Activated CD8-positive, alpha-beta T cell treated with anti-CD3 and anti-CD28 coated beads for 36 hours (primary cell): ENCODE measurements around the gene SKI. TPM values are rescaled to one million over a fixed set of nuclear protein-coding genes. Genes with fewer than 3 reads are reported as not detected.

Experiments used
- ATAC-seq: fragments of 200-7000 bp; cut with Tn5 transposase; one replicate; pipeline ENCODE4 v1.10.0; 2021; ENCODE audit warnings: mild to moderate bottlenecking, moderate library complexity
- CTCF ChIA-PET: fragments of 350-600 bp; sonication (Branson Sonifier 250); formaldehyde crosslinking; loops from one replicate; lab custom pipeline; 2021; ENCODE audit warnings: antibody characterized with exemption; lab: Charles Lee
- POLR2A ChIA-PET: fragments of 350-600 bp; sonication (Branson Sonifier 250); formaldehyde crosslinking; loops from one replicate; lab custom pipeline; 2021; ENCODE audit warnings: antibody characterized with exemption; lab: Charles Lee
- DNase-seq: peaks from one replicate; pipeline ENCODE4 v3.0.0-alpha.2; 2020
- H3K27ac Mint-ChIP-seq: one replicate; pipeline ENCODE4 v1.8.0; 2021; ENCODE audit warnings: mild to moderate bottlenecking, mixed read lengths
- H3K27me3 Mint-ChIP-seq: one replicate; pipeline ENCODE4 v1.8.0; 2021; ENCODE audit warnings: mixed read lengths
- H3K36me3 Mint-ChIP-seq: one replicate; pipeline ENCODE4 v1.8.0; 2021; ENCODE audit warnings: low read depth, mixed read lengths
- H3K4me1 Mint-ChIP-seq: one replicate; pipeline ENCODE4 v1.8.0; 2021; ENCODE audit warnings: low read depth, mixed read lengths
- H3K4me3 Mint-ChIP-seq: one replicate; pipeline ENCODE4 v1.8.0; 2021; ENCODE audit warnings: mild to moderate bottlenecking, moderate library complexity, mixed read lengths
- H3K9me3 Mint-ChIP-seq: one replicate; pipeline ENCODE4 v1.8.0; 2021; ENCODE audit warnings: mixed read lengths
- intact Hi-C: fragments of 100-400 bp; cut with micrococcal nuclease; formaldehyde crosslinking; loops from one replicate; pipeline ENCODE4 v1.10.0; 2022
- total RNA-seq, 2 experiments: library from RNA; stranded (reverse); gene quantifications; one replicate each; pipeline ENCODE4 v1.2.3, GENCODE V29; 2021
- TF ChIP-seq, protein P1 (sequence below): fragments of 200-600 bp; IDR thresholded peaks from one replicate; pipeline ENCODE4 v1.8.0; 2022; ENCODE audit warnings: antibody characterized with exemption, mild to moderate bottlenecking

Gene SKI
- total RNA-seq, 2 experiments from 2014 or later, result 27.5 to 28.3 TPM

DNA sequence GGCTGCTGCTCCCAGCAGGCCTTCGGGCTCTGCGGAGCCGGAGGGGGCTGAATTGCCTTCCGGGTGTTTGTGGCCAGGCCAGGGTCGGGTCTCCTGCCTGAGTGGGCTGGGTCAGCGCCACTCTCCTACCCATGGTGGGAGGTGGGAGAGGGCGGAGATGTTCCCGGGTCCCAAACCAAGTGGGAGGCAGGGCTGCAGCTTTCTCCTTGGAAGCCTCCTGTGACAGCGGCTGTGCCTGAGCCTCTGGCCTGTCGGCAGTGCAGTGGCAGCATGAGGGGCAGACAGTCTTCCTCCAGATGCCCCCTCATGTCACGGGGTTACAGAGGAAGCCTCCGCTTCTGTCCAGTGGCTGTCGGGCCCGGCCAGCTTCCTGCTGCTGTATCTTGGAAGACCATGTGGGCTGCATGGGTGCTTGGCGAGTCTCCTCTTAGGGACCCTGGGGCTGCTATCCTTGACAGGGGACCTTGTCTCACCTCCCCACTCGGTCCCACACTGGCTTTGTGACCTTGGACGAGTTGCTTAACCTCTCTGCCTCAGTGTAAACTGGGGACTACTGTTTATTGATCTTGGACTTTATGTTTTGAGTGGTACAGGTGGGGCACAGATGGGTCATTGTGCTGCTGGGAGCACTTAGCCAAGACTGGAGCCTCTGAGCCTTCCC lies 4.3 kb downstream of the SKI start:
- Mint-ChIP-seq H3K9me3 (no peaks in the 10 kb centered on the region), H3K36me3 (peaks cover 35% of the 10 kb centered on the region), H3K27me3 (no peaks in the 10 kb centered on the region), H3K27ac (peak overlapping the region; percentile 83), H3K4me1 (peaks cover 53% of the 10 kb centered on the region), H3K4me3 (peak overlapping the region; percentile 96)
- TF ChIP-seq, protein P1, sequence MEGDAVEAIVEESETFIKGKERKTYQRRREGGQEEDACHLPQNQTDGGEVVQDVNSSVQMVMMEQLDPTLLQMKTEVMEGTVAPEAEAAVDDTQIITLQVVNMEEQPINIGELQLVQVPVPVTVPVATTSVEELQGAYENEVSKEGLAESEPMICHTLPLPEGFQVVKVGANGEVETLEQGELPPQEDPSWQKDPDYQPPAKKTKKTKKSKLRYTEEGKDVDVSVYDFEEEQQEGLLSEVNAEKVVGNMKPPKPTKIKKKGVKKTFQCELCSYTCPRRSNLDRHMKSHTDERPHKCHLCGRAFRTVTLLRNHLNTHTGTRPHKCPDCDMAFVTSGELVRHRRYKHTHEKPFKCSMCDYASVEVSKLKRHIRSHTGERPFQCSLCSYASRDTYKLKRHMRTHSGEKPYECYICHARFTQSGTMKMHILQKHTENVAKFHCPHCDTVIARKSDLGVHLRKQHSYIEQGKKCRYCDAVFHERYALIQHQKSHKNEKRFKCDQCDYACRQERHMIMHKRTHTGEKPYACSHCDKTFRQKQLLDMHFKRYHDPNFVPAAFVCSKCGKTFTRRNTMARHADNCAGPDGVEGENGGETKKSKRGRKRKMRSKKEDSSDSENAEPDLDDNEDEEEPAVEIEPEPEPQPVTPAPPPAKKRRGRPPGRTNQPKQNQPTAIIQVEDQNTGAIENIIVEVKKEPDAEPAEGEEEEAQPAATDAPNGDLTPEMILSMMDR, result no peak
- ChIA-PET CTCF (interaction anchor here (1.0 to 3.4 kb wide), 5 partner anchors 37 to 149 kb away, joined by 3 to 21 read pairs (median 5); partner anchors contain the start of gene FAAP20), POLR2A (interaction anchor here (1.0 to 3.2 kb wide), 7 partner anchors 30 to 83 kb away, joined by 3 to 10 read pairs (median 4); partner anchors contain the start of gene FAAP20)
- ATAC-seq (no peak), DNase-seq (no peak)
- intact Hi-C loops, result loop anchor here (5.0 kb wide), 1 partner anchor 60 kb away; no protein-coding TSS in a partner anchor

DNA sequence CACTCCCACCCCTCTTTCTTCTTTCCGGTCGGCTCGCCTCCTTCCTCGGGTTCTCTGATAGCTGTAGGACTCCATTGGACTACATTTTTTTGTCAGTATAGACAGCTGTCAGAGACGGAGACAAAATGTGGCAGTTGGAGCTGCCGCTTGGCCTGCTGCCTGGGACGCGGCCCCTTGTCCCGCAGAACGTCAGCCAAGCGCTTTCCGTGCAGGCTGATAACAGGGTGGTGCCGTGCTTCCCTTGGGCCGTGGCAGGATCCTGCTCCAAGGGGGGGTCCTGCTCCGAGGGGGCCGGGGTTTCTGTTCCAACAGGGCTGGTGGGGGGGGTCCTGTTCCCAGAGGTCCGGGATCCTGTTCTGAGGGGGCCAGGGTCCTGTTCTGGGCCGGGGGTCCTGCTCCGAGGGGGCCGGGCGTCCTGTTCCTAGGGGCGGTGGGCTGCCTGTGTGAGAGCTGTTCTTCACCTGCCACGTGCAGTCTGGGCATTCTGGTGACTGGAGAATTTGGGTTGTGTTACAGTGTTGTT lies 4.9 kb downstream of the SKI start:
- TF ChIP-seq, protein P1, result no peak
- Mint-ChIP-seq H3K27me3 (no peaks in the 10 kb centered on the region), H3K36me3 (peaks cover 35% of the 10 kb centered on the region), H3K27ac (peak overlapping the region; percentile 92), H3K4me1 (peaks cover 56% of the 10 kb centered on the region), H3K4me3 (peak overlapping the region; percentile 96), H3K9me3 (no peaks in the 10 kb centered on the region)
- DNase-seq, result no peak
- no peak for ATAC-seq
- CTCF ChIA-PET, result interaction anchor here (1.2 to 3.4 kb wide), 5 partner anchors 23 to 149 kb away, joined by 3 to 21 read pairs (median 7); partner anchors contain the start of gene FAAP20
- intact Hi-C loops, result loop anchor here (5.0 kb wide), 1 partner anchor 59 kb away; no protein-coding TSS in a partner anchor
- POLR2A ChIA-PET, result interaction anchor here (1.0 to 3.2 kb wide), 8 partner anchors 22 to 149 kb away, joined by 3 to 18 read pairs (median 6); no protein-coding TSS in a partner anchor

DNA sequence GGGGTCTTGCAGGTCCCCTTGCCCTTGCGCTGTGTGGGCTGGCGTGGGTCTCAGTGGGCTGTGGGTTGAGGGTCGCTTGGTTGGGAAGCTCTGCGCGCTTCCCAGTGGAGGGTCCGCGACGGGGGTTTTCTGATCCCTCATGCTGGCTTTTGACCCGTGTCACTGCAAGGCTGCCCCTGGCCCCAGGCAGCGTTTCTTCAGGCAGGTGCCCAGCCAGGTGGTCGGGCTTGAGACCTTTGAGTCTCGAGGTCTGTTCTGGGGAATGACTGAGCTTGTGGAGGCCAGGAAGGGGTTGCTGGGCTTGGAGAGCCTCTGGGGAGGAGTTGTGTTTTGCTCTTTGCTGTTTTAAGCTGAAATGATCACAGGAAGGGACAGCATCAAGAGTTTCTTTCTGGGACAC lies 5.3 kb downstream of the SKI start:
- ChIA-PET POLR2A (interaction anchor here (1.2 to 3.2 kb wide), 10 partner anchors 9 to 148 kb away, joined by 3 to 18 read pairs (median 6); no protein-coding TSS in a partner anchor), CTCF (interaction anchor here (1.2 to 3.4 kb wide), 8 partner anchors 19 to 148 kb away, joined by 3 to 21 read pairs (median 6); partner anchors contain the start of gene FAAP20)
- peaks cover 35% of the 10 kb centered on the region for H3K36me3 Mint-ChIP-seq
- ATAC-seq, result no peak
- H3K27me3 Mint-ChIP-seq, result no peaks in the 10 kb centered on the region
- DNase-seq, result no peak
- no peaks in the 10 kb centered on the region for H3K9me3 Mint-ChIP-seq
- H3K4me3 Mint-ChIP-seq, result peak overlapping the region; percentile 73
- peak overlapping the region; percentile 92 for H3K27ac Mint-ChIP-seq
- H3K4me1 Mint-ChIP-seq, result peaks cover 56% of the 10 kb centered on the region
- TF ChIP-seq, protein P1, result no peak
- intact Hi-C loops, result loop anchor here (5.0 kb wide), 1 partner anchor 59 kb away; no protein-coding TSS in a partner anchor

DNA sequence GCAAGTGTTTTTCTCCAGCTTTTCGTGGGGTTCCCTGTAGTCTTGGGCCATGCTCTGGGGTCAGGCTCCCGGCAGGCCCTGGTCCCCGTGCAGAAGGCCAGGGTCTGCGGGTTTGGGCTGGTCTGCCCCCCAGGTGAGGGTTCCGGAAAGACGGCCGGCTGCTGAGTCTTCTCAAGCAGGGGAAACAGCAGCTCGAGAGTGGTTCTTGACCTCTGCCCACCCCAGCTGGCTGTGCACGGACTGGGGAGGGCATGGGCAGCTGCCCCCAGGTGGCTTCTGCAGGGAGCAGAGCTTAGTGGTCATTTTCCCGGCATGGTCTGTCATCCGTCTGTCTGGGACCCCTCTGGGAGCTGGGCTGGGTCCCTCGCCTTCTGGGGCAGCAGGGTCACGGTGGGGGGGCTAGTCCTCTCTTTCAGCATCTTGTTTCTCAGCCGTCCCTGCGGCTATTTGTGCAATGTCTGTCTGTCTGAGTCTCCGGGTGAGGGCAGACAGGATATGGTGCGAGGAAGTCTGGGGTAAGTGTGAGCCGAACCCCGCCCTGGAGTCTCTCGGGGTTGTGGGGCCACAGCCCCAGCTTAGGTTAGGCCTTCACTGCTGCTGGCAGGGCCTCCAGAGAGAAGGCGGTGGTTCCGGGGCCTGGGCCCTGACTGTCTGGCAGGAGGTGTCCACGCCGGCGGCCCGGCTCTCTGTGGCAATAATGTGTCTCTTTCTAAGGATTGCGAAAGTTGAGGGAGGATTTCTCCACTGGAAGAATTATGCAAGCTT lies 6.1 kb downstream of the SKI start:
- DNase-seq (peak; percentile 88), ATAC-seq (peak; percentile 82)
- POLR2A ChIA-PET, result interaction anchor here (0.5 to 3.2 kb wide), 14 partner anchors 10 to 147 kb away, joined by 3 to 18 read pairs (median 4); no protein-coding TSS in a partner anchor
- H3K27ac Mint-ChIP-seq, result peak overlapping the region; percentile 92
- peaks cover 60% of the 10 kb centered on the region for H3K4me1 Mint-ChIP-seq
- H3K9me3 Mint-ChIP-seq, result no peaks in the 10 kb centered on the region
- no peaks in the 10 kb centered on the region for H3K27me3 Mint-ChIP-seq
- H3K4me3 Mint-ChIP-seq, result peak overlapping the region; percentile 73
- intact Hi-C loops, result loop anchor here (5.0 kb wide), 1 partner anchor 58 kb away; no protein-coding TSS in a partner anchor
- peaks cover 34% of the 10 kb centered on the region for H3K36me3 Mint-ChIP-seq
- CTCF ChIA-PET, result interaction anchor here (1.2 to 3.4 kb wide), 9 partner anchors 19 to 148 kb away, joined by 3 to 21 read pairs (median 5); partner anchors contain the start of gene FAAP20
- TF ChIP-seq, protein P1, result no peak
